Peyer's patch (tissue), 4 donors: Measurements from ENCODE around the gene HIC2.
"Not testable (repeated sequence)": the region's sequence is repeated elsewhere in the genome, so short reads cannot be mapped to it uniquely, and the experiment has no call there.

ENCODE experiments used
- CTCF ChIP-seq, 6 experiments: fragments of 450-650 bp in 4 of 6; fragments of 200-600 bp in 2 of 6; sonication (generic) in 1 of 6; IDR thresholded peaks; one replicate each; pipeline ENCODE4 v1.5.1; 2017 to 2019; ENCODE audit warnings: antibody characterized with exemption in 6 of 6, mild to moderate bottlenecking in 3 of 6, moderate library complexity in 1 of 6
- POLR2A ChIP-seq, 2 donors: fragments of 450-650 bp; IDR thresholded peaks; one replicate each; pipeline ENCODE4 v1.5.1; 2017; ENCODE audit warnings: antibody characterized with exemption in 2 of 2, mild to moderate bottlenecking in 2 of 2, moderate library complexity in 2 of 2

DNA sequence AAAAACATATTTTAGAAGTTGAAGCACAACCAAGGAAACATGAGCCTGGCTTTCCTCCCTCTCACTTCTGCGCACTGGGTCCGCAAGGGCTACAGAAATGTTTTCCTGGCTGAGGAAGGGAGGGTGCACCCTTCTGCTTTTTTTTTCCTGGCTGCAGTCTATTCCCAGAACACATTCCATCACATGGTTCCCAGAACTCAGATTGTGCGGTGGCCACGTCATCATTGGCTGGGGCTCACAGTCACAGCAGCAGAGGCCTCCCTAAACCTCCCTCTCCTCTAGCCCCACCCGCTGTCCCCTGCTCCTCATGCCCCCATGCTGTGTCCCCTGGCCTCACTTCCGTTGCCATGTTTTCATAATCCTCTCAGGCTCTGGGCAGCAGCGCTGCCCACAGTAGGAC lies 27.7 kb upstream of the HIC2 start:
- not testable (repeated sequence) for TF ChIP-seq POLR2A, CTCF (IDR thresholded peaks at IDR 0.05)
